ENCODE measurements around the gene SMAP1.

Gene SMAP1

DNA sequence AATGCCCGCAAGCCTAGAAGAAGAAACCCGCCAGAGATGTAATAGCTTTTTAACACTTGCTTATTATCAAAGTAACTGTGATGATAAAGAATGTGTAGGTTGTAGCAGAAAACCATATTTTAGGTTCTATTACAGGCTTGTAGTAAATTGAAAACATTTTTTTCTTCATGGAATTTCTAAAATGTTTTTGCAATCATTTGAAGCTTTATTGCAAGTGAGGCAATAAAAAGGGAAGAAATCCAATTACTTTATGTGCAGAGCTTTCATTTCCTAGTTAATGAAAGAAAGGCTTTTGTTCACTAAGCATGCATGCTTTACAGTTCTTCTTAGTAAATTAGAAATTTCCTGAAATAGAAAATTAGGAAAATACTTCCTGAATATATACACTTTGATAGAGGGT, 154.1 kb downstream of the SMAP1 start:
- no peak for TF ChIP-seq ZFX (IDR thresholded peaks at IDR 0.05)
- TF ChIP-seq, protein P1, sequence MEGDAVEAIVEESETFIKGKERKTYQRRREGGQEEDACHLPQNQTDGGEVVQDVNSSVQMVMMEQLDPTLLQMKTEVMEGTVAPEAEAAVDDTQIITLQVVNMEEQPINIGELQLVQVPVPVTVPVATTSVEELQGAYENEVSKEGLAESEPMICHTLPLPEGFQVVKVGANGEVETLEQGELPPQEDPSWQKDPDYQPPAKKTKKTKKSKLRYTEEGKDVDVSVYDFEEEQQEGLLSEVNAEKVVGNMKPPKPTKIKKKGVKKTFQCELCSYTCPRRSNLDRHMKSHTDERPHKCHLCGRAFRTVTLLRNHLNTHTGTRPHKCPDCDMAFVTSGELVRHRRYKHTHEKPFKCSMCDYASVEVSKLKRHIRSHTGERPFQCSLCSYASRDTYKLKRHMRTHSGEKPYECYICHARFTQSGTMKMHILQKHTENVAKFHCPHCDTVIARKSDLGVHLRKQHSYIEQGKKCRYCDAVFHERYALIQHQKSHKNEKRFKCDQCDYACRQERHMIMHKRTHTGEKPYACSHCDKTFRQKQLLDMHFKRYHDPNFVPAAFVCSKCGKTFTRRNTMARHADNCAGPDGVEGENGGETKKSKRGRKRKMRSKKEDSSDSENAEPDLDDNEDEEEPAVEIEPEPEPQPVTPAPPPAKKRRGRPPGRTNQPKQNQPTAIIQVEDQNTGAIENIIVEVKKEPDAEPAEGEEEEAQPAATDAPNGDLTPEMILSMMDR (conservative IDR thresholded peaks at IDR 0.05), result no peak
- H3K27ac ChIP-seq, result no peak overlapping the region

DNA sequence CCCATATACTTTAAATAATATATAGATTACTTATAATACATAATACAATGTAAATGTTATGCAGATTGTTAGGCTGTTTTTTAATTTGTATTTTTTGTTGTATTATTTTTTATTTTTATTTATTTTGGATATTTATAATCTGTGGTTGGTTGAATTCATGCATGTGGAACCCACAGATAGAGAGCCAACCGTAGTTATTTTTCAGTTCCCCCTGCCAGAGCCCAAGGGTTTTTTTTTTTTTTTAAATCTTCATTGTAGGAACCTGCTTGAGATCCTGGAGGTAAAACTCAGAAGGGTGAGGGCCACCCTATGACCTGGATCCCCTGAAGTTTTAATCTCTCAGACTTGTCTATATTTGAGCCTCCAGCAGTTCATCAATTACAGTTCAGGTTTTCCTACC, 156.0 kb downstream of the SMAP1 start:
- H3K27ac ChIP-seq, result no peak overlapping the region
- no peak for TF ChIP-seq ZFX (IDR thresholded peaks at IDR 0.05)
- TF ChIP-seq, protein P1 (conservative IDR thresholded peaks at IDR 0.05), result no peak

DNA sequence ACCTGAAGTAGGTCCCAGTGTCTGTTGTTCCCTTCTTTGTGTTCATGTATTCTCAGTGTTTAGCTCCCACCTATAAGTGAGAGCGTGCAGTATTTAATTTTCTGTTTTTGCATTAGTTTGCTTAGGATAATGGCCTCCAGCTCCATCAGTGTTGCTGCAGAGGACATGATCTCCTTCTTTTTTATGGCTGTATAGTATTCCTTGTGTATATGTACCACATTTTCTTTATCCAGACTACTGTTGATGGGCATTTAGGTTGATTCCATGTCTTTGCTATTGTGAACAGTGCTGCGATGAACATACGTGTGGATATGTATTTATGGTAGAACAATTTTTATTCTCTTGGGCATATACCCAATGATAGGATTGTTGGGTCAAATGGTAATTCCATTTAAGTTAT, 163.7 kb downstream of the SMAP1 start:
- no peak overlapping the region for H3K27ac ChIP-seq
- TF ChIP-seq, protein P1 (conservative IDR thresholded peaks at IDR 0.05), result no peak
- no peak for TF ChIP-seq ZFX (IDR thresholded peaks at IDR 0.05)

DNA sequence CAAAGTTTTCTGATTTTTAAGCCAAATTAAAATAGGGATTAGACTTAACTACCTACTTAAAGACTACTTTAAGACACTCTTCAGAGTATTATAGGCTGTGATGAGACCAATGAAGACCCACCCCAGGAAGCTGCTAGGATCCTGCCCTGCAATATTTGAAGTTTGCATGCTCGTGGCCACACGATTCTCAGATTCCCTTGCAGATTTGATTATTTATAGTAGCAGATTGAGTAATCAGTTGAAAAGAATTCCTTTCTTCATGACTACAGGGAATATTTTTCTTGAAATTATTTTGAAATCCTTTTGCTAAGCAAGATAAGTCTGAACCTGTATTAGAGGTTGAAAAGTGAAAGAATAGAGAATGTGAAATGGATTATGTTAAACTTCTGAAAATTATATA, 166.8 kb downstream of the SMAP1 start:
- TF ChIP-seq, protein P1 (conservative IDR thresholded peaks at IDR 0.05), result no peak
- TF ChIP-seq ZFX (IDR thresholded peaks at IDR 0.05), result no peak
- no peak overlapping the region for H3K27ac ChIP-seq

DNA sequence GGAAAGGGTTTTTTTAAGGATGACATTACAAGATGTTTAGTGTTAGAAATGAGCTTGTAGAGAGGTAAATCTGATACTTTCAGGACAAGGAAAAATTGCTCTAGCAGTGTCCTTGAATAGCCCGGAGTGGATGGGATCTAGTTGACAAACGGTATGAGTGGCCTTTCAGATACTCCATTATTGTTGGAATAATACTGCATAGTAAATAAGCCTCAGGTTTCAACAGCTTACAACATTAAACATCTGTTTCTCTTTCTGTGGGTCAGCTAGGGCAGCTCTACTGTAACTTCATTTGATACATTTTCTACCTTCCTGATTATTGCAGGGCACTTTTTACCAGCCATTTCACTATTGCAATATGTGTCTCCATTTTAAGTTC, 171.2 kb downstream of the SMAP1 start:
- H3K27ac ChIP-seq, result no peak overlapping the region
- no peak for TF ChIP-seq ZFX (IDR thresholded peaks at IDR 0.05)
- TF ChIP-seq, protein P1 (conservative IDR thresholded peaks at IDR 0.05), result no peak

DNA sequence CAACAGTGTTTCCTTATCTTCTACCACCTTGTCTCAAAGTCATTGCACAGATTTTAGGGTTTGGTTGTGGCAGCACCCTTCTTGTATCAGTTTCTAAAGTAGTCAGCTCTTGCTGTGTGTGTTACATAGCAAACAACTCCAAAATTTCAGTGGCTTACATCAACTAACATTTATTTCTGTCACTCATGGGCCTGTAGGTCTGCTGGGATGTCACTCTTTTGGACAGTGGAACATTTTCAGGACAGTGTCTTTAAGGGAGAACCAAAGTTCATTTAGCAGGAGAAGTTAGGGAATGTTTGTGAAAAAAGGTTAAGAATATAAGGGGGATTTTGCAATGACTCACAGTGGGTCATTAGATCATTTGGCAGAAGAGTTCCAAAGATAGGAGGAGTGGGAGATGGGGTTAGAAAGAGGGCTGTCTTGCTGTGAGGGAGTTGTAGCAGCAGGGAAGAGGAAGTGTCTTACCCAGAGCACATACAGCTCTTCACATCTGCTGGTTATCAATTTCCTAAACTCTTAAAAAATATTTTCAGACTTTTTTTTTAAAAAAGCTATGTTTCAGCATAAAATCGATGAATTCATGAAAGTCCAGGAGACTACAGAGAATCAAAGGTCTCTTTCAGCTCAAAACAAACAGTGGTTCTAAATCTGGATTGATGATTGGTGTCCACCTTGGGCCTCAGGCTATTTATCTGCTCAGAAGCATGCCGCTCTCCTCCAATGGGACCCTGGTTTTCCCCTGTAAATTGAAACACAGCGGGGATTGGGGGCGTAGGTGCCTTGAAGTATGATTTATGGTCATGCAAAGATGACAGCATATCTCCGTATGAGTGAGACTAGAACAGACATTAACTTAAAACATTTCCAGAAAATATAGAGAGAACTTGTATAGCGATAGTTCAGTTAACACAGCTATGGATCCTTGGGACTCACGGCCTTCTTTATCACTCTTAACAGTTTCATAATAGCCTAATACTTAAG, 171.9 kb downstream of the SMAP1 start:
- no peak overlapping the region for H3K27ac ChIP-seq
- TF ChIP-seq, protein P1 (conservative IDR thresholded peaks at IDR 0.05), result no peak
- TF ChIP-seq ZFX (IDR thresholded peaks at IDR 0.05), result no peak

DNA sequence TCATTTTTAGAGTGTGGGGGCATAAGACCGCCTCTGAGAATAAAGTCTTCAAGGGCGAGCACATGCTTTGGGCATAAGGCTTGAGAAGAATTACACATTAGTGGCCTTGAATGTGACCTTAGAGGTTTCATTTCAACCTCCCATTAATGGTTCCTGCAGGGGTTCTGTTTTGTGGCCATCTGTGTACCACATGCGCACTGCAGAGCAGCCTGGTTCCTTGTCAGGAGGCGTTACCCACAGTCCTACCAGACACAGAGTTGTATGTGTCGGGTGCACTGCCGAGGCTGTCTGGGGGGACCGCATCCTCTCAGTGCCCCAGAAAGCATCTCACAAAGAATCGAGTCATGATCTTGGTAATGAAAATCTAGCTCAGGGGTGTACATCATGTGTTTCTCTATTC, 173.4 kb downstream of the SMAP1 start:
- TF ChIP-seq, protein P1 (conservative IDR thresholded peaks at IDR 0.05), result no peak
- TF ChIP-seq ZFX (IDR thresholded peaks at IDR 0.05), result no peak
- H3K27ac ChIP-seq, result no peak overlapping the region

Measured in C4-2B (cell line).